Bronchial epithelial cell (primary cell): Measurements from ENCODE around the gene GGCT. TPM values are rescaled to one million over a fixed set of nuclear protein-coding genes. Genes with fewer than 3 reads are reported as not detected.
A peak's percentile ranks its signal among the peaks of the same experiment; 100 is the strongest.
"Not testable (repeated sequence)": the region's sequence is repeated elsewhere in the genome, so short reads cannot be mapped to it uniquely, and the experiment has no call there.

Source experiments
- DNase-seq: peaks from one replicate; pipeline ENCODE4 v3.0.0-alpha.2; 2010; ENCODE audit warnings: low read depth
- FAIRE-seq: peaks from 2 replicates; lab custom pipeline; 2011; peaks lifted over from hg19 to GRCh38; lab: Jason Lieb, UNC
- H3K27me3 ChIP-seq: 2 replicates; pipeline ENCODE4 v1.5.1; 2011; ENCODE audit warnings: low read length; ENCODE audit not compliant: control insufficient read depth, insufficient read depth
- H3K36me3 ChIP-seq: 2 replicates; pipeline ENCODE4 v1.5.1; 2011; ENCODE audit warnings: low read length; ENCODE audit not compliant: control insufficient read depth, insufficient read depth
- H3K4me3 ChIP-seq: 2 replicates; pipeline ENCODE4 v1.5.1; 2011; ENCODE audit warnings: mild to moderate bottlenecking, low read depth, low read length, control low read depth
- total RNA-seq: library from RNA; depleted of rRNA; stranded (reverse); fragments of >200 nt; gene quantifications from 2 replicates; pipeline ENCODE4 v1.2.1, GENCODE V29; 2014
- TF ChIP-seq, protein P1 (sequence below): IDR thresholded peaks from 2 replicates; pipeline ENCODE4 v1.5.1; 2011; ENCODE audit warnings: mild to moderate bottlenecking, moderate library complexity, low read length, control low read depth, inconsistent platforms; ENCODE audit not compliant: insufficient read depth, severe bottlenecking

The GGCT gene
- total RNA-seq, 1 donor from 2014 or later, result 57.9 TPM

DNA sequence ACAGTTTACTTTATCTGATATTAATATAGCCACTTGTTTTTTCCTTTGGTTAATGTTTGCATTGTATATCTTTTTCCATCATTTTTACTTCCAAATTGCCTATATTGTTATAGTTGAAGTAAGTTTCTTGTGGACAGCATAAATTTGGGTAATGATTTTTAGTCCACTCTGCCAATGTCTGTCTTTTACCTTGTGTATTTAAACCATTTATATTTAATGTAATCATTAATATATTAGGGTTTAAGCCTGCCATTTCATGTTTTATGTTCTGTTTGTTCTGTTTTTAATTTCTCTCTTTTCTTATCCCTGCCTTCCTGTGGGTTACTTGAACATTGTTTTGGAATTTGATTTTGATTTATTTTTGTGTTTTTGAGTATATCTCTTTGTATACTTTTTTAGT is 13.2 kb downstream of the GGCT start:
- TF ChIP-seq, protein P1, sequence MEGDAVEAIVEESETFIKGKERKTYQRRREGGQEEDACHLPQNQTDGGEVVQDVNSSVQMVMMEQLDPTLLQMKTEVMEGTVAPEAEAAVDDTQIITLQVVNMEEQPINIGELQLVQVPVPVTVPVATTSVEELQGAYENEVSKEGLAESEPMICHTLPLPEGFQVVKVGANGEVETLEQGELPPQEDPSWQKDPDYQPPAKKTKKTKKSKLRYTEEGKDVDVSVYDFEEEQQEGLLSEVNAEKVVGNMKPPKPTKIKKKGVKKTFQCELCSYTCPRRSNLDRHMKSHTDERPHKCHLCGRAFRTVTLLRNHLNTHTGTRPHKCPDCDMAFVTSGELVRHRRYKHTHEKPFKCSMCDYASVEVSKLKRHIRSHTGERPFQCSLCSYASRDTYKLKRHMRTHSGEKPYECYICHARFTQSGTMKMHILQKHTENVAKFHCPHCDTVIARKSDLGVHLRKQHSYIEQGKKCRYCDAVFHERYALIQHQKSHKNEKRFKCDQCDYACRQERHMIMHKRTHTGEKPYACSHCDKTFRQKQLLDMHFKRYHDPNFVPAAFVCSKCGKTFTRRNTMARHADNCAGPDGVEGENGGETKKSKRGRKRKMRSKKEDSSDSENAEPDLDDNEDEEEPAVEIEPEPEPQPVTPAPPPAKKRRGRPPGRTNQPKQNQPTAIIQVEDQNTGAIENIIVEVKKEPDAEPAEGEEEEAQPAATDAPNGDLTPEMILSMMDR, result no peak
- Histone ChIP-seq H3K27me3 (no peaks in the 10 kb centered on the region), H3K36me3 (no peaks in the 10 kb centered on the region), H3K4me3 (no peak overlapping the region)
- FAIRE-seq, result no peak
- no peak for DNase-seq

DNA sequence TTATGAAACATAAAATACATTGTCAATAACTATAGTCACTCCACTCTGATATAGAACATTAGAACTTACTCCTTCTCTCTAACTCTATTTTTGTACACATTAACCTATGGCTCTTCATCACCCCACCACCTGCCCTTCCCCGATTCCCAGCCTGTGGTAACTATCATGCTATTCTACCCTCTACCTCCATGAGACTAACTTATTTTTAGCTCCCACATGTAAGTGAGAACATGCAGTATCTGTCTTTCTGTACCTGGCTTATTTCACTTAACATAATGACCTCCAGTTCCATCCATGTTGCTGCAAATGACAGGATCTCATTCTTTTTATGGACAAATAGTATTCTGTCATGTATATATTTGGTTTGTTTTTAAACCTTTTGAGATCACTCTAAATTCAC is 17.3 kb downstream of the GGCT start:
- Histone ChIP-seq H3K27me3 (no peaks in the 10 kb centered on the region), H3K4me3 (no peak overlapping the region), H3K36me3 (no peaks in the 10 kb centered on the region)
- TF ChIP-seq, protein P1, result no peak
- FAIRE-seq (no peak), DNase-seq (no peak)

DNA sequence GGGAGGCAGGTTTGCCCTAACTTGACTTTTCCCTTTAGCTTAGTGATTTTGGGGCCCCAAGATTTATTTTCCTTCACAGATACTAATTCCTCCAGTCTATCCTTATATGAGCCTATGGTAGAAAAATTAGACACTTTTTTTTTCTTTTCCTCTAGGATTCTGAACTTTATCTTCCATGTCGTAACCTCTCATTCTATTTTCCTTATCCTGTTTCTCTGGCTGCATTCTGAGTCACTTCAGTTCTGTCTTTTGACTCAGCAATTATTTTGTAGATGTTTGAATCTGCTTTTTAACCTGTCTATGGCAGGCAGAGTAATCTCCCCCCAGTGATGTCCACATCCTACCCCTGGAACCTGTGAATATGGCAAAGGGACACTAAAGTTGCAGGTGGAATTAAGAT is 19.0 kb downstream of the GGCT start:
- H3K27me3 ChIP-seq, result no peaks in the 10 kb centered on the region
- no peak for FAIRE-seq
- TF ChIP-seq, protein P1, result no peak

DNA sequence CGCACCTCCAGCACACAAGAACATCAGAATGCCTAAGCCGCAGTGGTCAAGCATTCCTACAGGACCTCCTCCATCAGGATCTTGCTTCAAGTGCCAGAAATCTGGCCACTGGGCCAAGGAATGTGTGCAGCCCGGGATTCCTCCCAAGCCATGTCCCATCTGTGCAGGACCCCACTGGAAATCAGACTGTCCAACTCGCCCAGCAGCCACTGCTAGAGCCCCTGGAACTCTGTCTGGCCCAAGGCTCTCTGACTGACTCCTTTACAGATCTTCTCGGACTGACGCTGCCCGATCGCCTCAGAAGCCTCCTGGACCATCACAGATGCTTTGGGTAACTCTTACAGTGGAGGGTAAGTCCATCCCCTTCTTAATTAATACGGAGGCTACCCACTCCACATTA is 23.2 kb downstream of the GGCT start:
- DNase-seq, FAIRE-seq, H3K36me3 ChIP-seq, H3K4me3 ChIP-seq, H3K27me3 ChIP-seq: not testable (repeated sequence)

More for the DNA sequence above, 19.0 kb downstream of the GGCT start:
- Histone ChIP-seq H3K36me3 (no peaks in the 10 kb centered on the region), H3K4me3 (no peak overlapping the region)
- DNase-seq, result no peak

DNA sequence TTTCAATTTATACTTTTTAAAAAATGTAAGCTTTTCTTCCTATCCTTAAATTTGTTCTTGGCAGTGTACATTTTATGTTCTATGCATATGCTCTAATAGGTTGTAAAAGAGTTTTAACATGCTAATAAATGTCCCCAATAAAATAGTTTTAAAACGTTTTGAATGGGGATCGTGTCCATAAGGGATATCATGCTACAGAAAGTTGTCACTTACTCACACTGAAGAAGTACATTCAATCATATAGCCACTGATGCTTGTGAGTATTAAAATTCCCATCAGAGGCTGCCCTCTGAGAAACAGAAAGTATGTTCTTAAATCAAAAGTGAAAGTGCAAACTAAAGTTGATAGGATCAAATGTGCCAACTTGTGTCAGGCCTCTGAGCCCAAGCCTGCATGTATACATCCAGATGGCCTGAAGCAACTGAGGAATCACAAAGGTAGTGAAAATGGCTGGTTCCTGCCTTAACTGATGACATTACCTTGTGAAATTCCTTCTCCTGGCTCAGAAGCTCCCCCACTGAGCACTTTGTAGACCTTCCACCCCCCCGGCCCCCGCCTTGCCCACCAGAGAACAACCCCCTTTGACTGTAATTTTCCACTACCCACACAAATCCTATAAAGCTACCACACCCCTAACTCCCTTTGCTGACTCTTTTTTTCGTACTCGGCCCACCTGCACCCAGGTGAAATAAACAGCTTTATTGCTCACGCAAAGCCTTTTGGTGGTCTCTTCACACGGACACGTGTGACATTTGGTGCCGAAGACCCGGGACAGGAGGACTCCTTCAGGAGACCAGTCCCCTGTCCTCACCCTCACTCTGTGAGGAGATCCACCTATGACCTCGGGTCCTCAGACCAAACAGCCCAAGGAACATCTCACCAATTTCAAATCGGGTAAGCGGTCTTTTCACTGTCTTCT is 25.2 kb downstream of the GGCT start:
- no peaks in the 10 kb centered on the region for H3K36me3 ChIP-seq
- TF ChIP-seq, protein P1, result no peak
- H3K4me3 ChIP-seq, result peak overlapping the region; percentile 75
- DNase-seq, result peak; percentile 21
- H3K27me3 ChIP-seq, result no peaks in the 10 kb centered on the region
- FAIRE-seq, result no peak

DNA sequence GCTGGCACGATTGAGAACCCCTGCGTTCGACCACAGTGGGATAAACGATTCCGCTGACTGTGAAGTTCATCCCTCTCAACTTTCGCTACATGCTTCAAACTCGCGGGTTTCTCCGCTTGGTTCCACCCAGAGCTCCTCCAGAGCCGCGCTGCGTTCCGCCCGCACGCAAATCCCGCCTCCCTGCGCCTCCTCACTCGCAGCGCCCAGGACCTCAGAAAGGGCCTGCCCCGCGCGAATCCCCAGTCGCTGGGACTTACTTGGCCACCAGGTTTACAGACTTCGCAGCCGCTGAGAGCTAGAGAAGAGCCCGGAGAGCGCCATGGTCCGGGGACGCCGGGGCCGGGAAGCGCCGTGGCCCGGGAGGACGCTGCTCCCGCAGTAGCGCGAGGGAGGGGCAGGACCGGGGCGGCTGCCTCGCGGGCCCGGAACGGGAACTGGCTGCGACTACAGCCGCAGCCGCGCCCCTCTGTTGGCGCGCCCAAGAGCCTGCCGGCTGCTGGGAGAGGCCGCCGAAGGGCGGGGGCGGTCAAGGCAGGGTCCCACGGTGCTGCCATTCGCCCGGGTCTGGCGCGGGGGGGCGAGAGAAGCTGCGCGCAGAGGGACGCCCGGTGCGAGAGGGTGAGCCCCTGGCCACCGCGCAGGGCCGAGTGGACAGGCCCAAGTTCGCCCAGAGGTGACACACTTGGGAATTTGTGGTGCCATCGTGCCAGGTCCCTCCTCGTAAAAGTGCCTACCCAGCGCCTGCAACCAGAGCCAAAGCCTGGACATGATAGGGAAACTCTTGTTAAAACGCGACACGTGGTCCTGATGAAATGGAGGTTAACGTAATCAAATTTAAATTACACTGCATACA is 26.1 kb downstream of the GGCT start, which contains the start of gene NOD1:
NOD1 (minus strand) TSS at position 436 of the 853 bp plus-strand sequence. CDS start 21,863 bp downstream, outside the sequence.
- TF ChIP-seq, protein P1, result no peak
- Histone ChIP-seq H3K27me3 (no peaks in the 10 kb centered on the region), H3K4me3 (peak within 1 kb of the TSS; percentile 75), H3K36me3 (no peaks in the 10 kb centered on the region)
- FAIRE-seq (no peak), DNase-seq (peak; percentile 57)
